Omental fat pad (tissue), 4 donors: ENCODE results near the gene ALK. TPM values are rescaled to one million over a fixed set of nuclear protein-coding genes. Genes with fewer than 3 reads are reported as not detected.

Source experiments
- ATAC-seq: fragments of 150-250 bp; one replicate; pipeline ENCODE4 v1.9.1; 2016; ENCODE audit warnings: mild to moderate bottlenecking, moderate library complexity; ENCODE audit not compliant: low FRiP score
- DNase-seq: peaks from one replicate; pipeline ENCODE4 v3.0.0-alpha.2; 2019; ENCODE audit warnings: low spot score
- CTCF ChIP-seq, 3 donors: fragments of 450-650 bp; IDR thresholded peaks; one replicate each; pipeline ENCODE4 v1.5.1; 2016 to 2017; ENCODE audit warnings: antibody characterized with exemption in 3 of 3, mild to moderate bottlenecking in 3 of 3, moderate library complexity in 2 of 3
- total RNA-seq, 4 donors: library from RNA; depleted of rRNA; stranded (reverse); fragments of >200 nt; gene quantifications; one replicate each; pipeline ENCODE4 v1.1.0, GENCODE V29; 2016

Gene ALK
- total RNA-seq, 4 donors from 2014 or later, result 0.12 to 2.2 (median 0.44) TPM; not detected in 1

DNA sequence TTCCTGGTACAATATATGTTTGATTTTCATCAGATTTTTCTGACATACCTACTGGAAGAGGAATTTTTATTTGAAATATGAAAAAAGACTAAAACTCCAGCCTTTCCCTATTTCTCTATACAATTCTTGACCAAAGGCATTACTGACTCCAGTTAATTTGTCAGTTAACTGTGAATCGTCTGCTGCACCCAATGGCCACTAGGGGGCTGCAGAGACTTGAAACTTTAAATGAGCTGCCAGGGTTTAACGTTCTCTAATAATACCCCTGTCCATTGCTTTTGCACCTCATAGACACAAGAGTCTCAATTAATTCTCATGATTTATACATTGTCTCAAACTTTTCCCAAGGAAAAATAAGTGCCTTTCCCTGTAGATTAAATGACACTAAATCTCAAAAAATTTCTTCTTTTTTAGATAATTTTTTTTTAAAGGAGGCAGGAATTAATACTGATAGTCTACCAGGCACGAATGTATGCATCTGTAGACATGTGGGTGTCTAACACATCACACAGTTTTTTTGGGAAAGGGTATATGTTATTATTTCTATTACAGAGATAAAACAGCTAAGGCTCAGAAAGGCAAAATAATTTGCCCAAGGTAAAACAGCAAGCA, 1.8 kb upstream of the ALK start:
- DNase-seq (peak; percentile 35), ATAC-seq (no peak)
- peak in 2 of 3 donors; percentile 6 to 75 for TF ChIP-seq CTCF (IDR thresholded peaks at IDR 0.05)

- ATAC-seq, result no peak
- no peak for TF ChIP-seq CTCF (IDR thresholded peaks at IDR 0.05)
- no peak for DNase-seq
These were observed 1.2 kb upstream of the ALK start for GRCh38 chr2:29922605-29923004.

DNA sequence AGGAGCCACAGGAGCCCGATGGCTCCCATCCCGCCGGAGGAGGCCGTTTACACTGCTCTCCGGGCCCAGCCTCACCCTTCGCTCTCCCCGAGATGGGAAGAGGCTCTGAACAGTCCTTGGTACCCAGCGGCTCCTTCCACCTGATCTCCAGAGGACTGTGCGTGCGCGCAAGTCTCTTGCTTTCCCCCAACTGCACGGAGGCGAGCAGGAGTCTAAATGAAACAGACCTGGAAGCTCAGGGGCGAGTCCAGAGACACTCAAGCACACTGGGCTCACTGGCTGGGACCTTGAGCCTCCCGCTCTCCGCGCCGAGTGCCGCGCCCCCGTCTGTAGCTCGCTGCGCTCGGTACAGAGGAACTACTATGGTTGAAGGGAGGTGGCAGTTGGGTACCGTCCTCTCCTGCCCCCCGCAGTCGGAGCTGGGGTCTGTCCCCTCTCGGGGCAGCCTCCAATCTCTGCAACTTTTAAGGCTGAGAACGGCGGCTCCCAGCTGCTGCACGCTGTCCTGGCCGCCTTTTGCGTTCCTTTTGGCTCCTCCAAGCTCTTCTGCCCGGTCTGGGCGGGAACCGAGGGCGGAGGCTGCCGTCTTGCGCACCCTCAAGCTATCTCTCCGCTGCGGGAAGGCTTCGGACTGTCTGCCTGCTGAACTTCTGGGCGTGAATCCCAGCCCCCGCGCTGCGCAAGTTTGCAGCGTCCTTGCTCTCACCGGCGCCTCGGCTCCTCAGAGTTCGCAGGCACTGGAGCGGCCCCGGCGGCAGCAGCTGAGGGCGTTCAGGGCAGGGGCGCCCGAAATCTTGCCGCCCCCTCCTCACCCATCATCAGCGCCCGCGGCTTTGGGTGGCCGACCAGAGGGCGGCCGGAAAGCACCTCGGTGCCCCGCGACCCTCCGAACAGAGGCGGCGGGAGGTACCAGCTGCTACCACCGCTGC, 491 bp downstream of the ALK start:
- ATAC-seq (peak; percentile 45), DNase-seq (no peak)
- TF ChIP-seq CTCF (IDR thresholded peaks at IDR 0.05), result no peak

- TF ChIP-seq CTCF (IDR thresholded peaks at IDR 0.05), result no peak
- DNase-seq (no peak), ATAC-seq (peak; percentile 42)
These were observed 1.2 kb downstream of the ALK start for GRCh38 chr2:29920130-29920577.

- DNase-seq, result no peak
- ATAC-seq, result no peak
- TF ChIP-seq CTCF (IDR thresholded peaks at IDR 0.05), result no peak
These were observed 2.4 kb downstream of the ALK start for GRCh38 chr2:29918941-29919340.

- ATAC-seq, result no peak
- TF ChIP-seq CTCF (IDR thresholded peaks at IDR 0.05), result no peak
- DNase-seq, result no peak
These were observed 3.6 kb downstream of the ALK start for GRCh38 chr2:29917781-29918180.
